GM23338 (cell line): Measurements from ENCODE around the gene PODN. TPM values are rescaled to one million over a fixed set of nuclear protein-coding genes. Genes with fewer than 3 reads are reported as not detected.

Source experiments
- ATAC-seq: fragments of 200-7000 bp; cut with Tn5 transposase; 3 replicates; pipeline ENCODE4 v1.9.1; 2020
- DNase-seq: peaks from one replicate; pipeline ENCODE4 v3.0.0-alpha.2; 2015; ENCODE audit warnings: low spot score
- H2AFZ ChIP-seq: fragments of 200-600 bp; sonication (generic); 2 replicates; pipeline ENCODE4 v1.8.0; 2016; ENCODE audit warnings: antibody characterized with exemption, mild to moderate bottlenecking, moderate library complexity
- H3F3A ChIP-seq: fragments of 200-600 bp; sonication (generic); replicated peaks from 2 replicates; pipeline ENCODE4 v1.8.0; 2017; ENCODE audit warnings: antibody characterized with exemption, mixed run types, low read depth
- H3K27ac ChIP-seq: fragments of 200-600 bp; sonication (generic); 2 replicates; pipeline ENCODE4 v1.6.1; 2016; ENCODE audit warnings: low read depth
- H3K27me3 ChIP-seq: fragments of 200-600 bp; sonication (generic); 2 replicates; pipeline ENCODE4 v1.8.0; 2016; ENCODE audit warnings: mild to moderate bottlenecking, mixed run types, moderate library complexity; ENCODE audit not compliant: insufficient read depth
- H3K36me3 ChIP-seq: fragments of 200-600 bp; sonication (generic); 2 replicates; pipeline ENCODE4 v1.8.0; 2016; ENCODE audit warnings: mild to moderate bottlenecking; ENCODE audit not compliant: insufficient read depth
- H3K4me1 ChIP-seq: fragments of 200-600 bp; sonication (generic); 2 replicates; pipeline ENCODE4 v1.8.0; 2016; ENCODE audit warnings: mild to moderate bottlenecking, moderate library complexity; ENCODE audit not compliant: insufficient read depth
- H3K4me2 ChIP-seq: fragments of 200-600 bp; sonication (generic); 2 replicates; pipeline ENCODE4 v1.7.1; 2017; ENCODE audit warnings: mixed run types
- H3K4me3 ChIP-seq: fragments of 200-600 bp; sonication (generic); 2 replicates; pipeline ENCODE4 v1.6.1; 2016; ENCODE audit warnings: mixed run types
- H3K79me2 ChIP-seq: fragments of 200-600 bp; sonication (generic); replicated peaks from 2 replicates; pipeline ENCODE4 v1.8.0; 2017; ENCODE audit warnings: mild to moderate bottlenecking; ENCODE audit not compliant: insufficient read depth
- H3K9me2 ChIP-seq: fragments of 200-600 bp; sonication (generic); 2 replicates; pipeline ENCODE4 v1.8.0; 2017; ENCODE audit not compliant: insufficient read depth
- H4K20me1 ChIP-seq: fragments of 200-600 bp; sonication (generic); replicated peaks from 2 replicates; pipeline ENCODE4 v1.8.0; 2017; ENCODE audit warnings: mild to moderate bottlenecking; ENCODE audit not compliant: insufficient read depth
- H3K27ac Mint-ChIP-seq: 2 replicates; pipeline ENCODE4 v1.8.0; 2020; ENCODE audit warnings: inconsistent platforms, mild to moderate bottlenecking, moderate library complexity, mixed read lengths
- H3K27me3 Mint-ChIP-seq: 3 replicates; pipeline ENCODE4 v1.8.0; 2022; ENCODE audit warnings: low read depth, mild to moderate bottlenecking, moderate library complexity, mixed read lengths, inconsistent platforms; ENCODE audit not compliant: insufficient read depth, poor library complexity
- H3K36me3 Mint-ChIP-seq: 3 replicates; pipeline ENCODE4 v1.8.0; 2021; ENCODE audit warnings: low read depth, mild to moderate bottlenecking, inconsistent platforms, moderate library complexity, mixed read lengths
- H3K4me1 Mint-ChIP-seq: 3 replicates; pipeline ENCODE4 v1.8.0; 2020; ENCODE audit warnings: mild to moderate bottlenecking, inconsistent platforms, mixed read lengths
- H3K4me3 Mint-ChIP-seq: 3 replicates; pipeline ENCODE4 v1.8.0; 2021; ENCODE audit warnings: moderate library complexity, mild to moderate bottlenecking, inconsistent platforms, mixed read lengths
- H3K9me3 Mint-ChIP-seq: 3 replicates; pipeline ENCODE4 v1.8.0; 2020; ENCODE audit warnings: moderate library complexity, mild to moderate bottlenecking, inconsistent platforms, mixed read lengths
- EZH2 ChIP-seq: fragments of 200-600 bp; sonication (generic); IDR thresholded peaks from one replicate; pipeline ENCODE4 v1.8.0; 2017; ENCODE audit warnings: antibody characterized with exemption, mild to moderate bottlenecking, low read depth; ENCODE audit not compliant: unreplicated experiment
- EZH2phosphoT487 ChIP-seq: fragments of 200-600 bp; sonication (generic); IDR thresholded peaks from one replicate; pipeline ENCODE4 v1.8.1; 2018; ENCODE audit warnings: antibody characterized with exemption; ENCODE audit not compliant: unreplicated experiment
- JUNB ChIP-seq: IDR thresholded peaks from one replicate; pipeline ENCODE4 v1.6.1; 2016; ENCODE audit warnings: antibody characterized with exemption; ENCODE audit not compliant: unreplicated experiment
- NANOG ChIP-seq: IDR thresholded peaks from 2 replicates; pipeline ENCODE4 v1.6.1; 2016; ENCODE audit warnings: antibody characterized with exemption, borderline replicate concordance
- STAT1 ChIP-seq: IDR thresholded peaks from one replicate; pipeline ENCODE4 v1.6.1; 2016; ENCODE audit warnings: antibody characterized with exemption; ENCODE audit not compliant: unreplicated experiment
- ZNF114 ChIP-seq: fragments of 250-450 bp; sonication (Bioruptor Pico); IDR thresholded peaks from 2 replicates; pipeline ENCODE4 v1.5.0; 2020; ENCODE audit warnings: mild to moderate bottlenecking, moderate library complexity
- ZNF331 ChIP-seq: fragments of 250-450 bp; sonication (Bioruptor Pico); IDR thresholded peaks from 2 replicates; pipeline ENCODE4 v1.5.0; 2020; ENCODE audit warnings: low read depth, mild to moderate bottlenecking, moderate library complexity
- polyA plus RNA-seq: library from polyadenylated mRNA; unstranded; fragments of >200 nt; fragmentation: Nextera tagmentation; extraction: Ambion mirVana; gene quantifications from 2 replicates; pipeline ENCODE4 v1.2.1, GENCODE V29; 2016
- total RNA-seq: library from RNA; depleted of rRNA; stranded (reverse); fragments of >200 nt; shearing (Covaris generic); gene quantifications from 2 replicates; pipeline ENCODE4 v1.2.3, GENCODE V29; 2014
- TF ChIP-seq, protein P1 (sequence below): fragments of 250-450 bp; sonication (Bioruptor Pico); IDR thresholded peaks from 2 replicates; pipeline ENCODE4 v1.5.0; 2020; ENCODE audit warnings: mild to moderate bottlenecking, moderate library complexity
- TF ChIP-seq, protein P2 (sequence below), 2 experiments: fragments of 200-600 bp in 1 of 2; sonication (generic) in 1 of 2; conservative IDR thresholded peaks; 2 replicates each; pipeline versions ENCODE4 v1.5.1 to v1.6.1; 2016 to 2017; ENCODE audit warnings: antibody characterized with exemption in 2 of 2, low read depth in 2 of 2, mild to moderate bottlenecking in 2 of 2, moderate library complexity in 1 of 2
- TF ChIP-seq, protein P3 (sequence below): IDR thresholded peaks from one replicate; pipeline ENCODE4 v1.6.1; 2018; ENCODE audit warnings: antibody characterized with exemption; ENCODE audit not compliant: unreplicated experiment

Gene PODN
- total and polyA plus RNA-seq, 2 experiments from 2014 or later: 0.16 to 0.24 TPM

DNA sequence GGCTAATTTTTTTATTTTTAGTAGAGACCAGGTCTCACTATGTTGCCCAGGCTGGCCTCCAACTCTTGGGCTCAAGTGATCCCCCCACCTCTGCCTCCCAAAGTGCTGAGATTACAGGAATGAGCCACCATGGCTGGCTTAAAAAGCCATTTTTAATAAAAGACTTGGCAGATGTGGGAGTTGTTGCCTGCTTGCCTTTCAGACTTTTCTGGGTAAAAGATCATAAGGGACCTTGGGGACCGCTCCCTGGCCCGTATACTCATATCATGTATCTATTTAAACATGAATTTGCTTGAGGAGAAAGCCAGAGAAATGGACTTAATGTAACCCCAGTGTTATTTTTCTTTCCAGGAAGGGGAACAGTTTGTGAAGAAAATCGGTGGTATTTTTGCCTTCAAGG is 23.4 kb upstream of the PODN start:
- no peak for ATAC-seq
- TF ChIP-seq, protein P1, sequence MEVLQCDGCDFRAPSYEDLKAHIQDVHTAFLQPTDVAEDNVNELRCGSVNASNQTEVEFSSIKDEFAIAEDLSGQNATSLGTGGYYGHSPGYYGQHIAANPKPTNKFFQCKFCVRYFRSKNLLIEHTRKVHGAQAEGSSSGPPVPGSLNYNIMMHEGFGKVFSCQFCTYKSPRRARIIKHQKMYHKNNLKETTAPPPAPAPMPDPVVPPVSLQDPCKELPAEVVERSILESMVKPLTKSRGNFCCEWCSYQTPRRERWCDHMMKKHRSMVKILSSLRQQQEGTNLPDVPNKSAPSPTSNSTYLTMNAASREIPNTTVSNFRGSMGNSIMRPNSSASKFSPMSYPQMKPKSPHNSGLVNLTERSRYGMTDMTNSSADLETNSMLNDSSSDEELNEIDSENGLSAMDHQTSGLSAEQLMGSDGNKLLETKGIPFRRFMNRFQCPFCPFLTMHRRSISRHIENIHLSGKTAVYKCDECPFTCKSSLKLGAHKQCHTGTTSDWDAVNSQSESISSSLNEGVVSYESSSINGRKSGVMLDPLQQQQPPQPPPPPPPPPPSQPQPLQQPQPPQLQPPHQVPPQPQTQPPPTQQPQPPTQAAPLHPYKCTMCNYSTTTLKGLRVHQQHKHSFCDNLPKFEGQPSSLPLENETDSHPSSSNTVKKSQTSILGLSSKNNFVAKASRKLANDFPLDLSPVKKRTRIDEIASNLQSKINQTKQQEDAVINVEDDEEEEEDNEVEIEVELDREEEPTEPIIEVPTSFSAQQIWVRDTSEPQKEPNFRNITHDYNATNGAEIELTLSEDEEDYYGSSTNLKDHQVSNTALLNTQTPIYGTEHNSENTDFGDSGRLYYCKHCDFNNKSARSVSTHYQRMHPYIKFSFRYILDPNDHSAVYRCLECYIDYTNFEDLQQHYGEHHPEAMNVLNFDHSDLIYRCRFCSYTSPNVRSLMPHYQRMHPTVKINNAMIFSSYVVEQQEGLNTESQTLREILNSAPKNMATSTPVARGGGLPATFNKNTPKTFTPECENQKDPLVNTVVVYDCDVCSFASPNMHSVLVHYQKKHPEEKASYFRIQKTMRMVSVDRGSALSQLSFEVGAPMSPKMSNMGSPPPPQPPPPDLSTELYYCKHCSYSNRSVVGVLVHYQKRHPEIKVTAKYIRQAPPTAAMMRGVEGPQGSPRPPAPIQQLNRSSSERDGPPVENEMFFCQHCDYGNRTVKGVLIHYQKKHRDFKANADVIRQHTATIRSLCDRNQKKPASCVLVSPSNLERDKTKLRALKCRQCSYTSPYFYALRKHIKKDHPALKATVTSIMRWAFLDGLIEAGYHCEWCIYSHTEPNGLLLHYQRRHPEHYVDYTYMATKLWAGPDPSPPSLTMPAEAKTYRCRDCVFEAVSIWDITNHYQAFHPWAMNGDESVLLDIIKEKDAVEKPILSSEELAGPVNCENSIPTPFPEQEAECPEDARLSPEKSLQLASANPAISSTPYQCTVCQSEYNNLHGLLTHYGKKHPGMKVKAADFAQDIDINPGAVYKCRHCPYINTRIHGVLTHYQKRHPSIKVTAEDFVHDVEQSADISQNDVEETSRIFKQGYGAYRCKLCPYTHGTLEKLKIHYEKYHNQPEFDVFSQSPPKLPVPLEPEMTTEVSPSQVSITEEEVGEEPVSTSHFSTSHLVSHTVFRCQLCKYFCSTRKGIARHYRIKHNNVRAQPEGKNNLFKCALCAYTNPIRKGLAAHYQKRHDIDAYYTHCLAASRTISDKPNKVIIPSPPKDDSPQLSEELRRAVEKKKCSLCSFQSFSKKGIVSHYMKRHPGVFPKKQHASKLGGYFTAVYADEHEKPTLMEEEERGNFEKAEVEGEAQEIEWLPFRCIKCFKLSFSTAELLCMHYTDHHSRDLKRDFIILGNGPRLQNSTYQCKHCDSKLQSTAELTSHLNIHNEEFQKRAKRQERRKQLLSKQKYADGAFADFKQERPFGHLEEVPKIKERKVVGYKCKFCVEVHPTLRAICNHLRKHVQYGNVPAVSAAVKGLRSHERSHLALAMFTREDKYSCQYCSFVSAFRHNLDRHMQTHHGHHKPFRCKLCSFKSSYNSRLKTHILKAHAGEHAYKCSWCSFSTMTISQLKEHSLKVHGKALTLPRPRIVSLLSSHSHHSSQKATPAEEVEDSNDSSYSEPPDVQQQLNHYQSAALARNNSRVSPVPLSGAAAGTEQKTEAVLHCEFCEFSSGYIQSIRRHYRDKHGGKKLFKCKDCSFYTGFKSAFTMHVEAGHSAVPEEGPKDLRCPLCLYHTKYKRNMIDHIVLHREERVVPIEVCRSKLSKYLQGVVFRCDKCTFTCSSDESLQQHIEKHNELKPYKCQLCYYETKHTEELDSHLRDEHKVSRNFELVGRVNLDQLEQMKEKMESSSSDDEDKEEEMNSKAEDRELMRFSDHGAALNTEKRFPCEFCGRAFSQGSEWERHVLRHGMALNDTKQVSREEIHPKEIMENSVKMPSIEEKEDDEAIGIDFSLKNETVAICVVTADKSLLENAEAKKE (CRISPR knock-in tag): no peak
- TF ChIP-seq ZNF331 (CRISPR knock-in tag): no peak
- TF ChIP-seq, protein P2, sequence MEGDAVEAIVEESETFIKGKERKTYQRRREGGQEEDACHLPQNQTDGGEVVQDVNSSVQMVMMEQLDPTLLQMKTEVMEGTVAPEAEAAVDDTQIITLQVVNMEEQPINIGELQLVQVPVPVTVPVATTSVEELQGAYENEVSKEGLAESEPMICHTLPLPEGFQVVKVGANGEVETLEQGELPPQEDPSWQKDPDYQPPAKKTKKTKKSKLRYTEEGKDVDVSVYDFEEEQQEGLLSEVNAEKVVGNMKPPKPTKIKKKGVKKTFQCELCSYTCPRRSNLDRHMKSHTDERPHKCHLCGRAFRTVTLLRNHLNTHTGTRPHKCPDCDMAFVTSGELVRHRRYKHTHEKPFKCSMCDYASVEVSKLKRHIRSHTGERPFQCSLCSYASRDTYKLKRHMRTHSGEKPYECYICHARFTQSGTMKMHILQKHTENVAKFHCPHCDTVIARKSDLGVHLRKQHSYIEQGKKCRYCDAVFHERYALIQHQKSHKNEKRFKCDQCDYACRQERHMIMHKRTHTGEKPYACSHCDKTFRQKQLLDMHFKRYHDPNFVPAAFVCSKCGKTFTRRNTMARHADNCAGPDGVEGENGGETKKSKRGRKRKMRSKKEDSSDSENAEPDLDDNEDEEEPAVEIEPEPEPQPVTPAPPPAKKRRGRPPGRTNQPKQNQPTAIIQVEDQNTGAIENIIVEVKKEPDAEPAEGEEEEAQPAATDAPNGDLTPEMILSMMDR (conservative IDR thresholded peaks at IDR 0.05; ENCODE audit: low read depth in 2 of 2): no peak
- no peak for TF ChIP-seq EZH2
- no peak for TF ChIP-seq NANOG
- TF ChIP-seq ZNF114 (CRISPR knock-in tag): no peak
- no peak for TF ChIP-seq JUNB
- TF ChIP-seq EZH2phosphoT487: no peak
- TF ChIP-seq STAT1: no peak
- TF ChIP-seq, protein P3, sequence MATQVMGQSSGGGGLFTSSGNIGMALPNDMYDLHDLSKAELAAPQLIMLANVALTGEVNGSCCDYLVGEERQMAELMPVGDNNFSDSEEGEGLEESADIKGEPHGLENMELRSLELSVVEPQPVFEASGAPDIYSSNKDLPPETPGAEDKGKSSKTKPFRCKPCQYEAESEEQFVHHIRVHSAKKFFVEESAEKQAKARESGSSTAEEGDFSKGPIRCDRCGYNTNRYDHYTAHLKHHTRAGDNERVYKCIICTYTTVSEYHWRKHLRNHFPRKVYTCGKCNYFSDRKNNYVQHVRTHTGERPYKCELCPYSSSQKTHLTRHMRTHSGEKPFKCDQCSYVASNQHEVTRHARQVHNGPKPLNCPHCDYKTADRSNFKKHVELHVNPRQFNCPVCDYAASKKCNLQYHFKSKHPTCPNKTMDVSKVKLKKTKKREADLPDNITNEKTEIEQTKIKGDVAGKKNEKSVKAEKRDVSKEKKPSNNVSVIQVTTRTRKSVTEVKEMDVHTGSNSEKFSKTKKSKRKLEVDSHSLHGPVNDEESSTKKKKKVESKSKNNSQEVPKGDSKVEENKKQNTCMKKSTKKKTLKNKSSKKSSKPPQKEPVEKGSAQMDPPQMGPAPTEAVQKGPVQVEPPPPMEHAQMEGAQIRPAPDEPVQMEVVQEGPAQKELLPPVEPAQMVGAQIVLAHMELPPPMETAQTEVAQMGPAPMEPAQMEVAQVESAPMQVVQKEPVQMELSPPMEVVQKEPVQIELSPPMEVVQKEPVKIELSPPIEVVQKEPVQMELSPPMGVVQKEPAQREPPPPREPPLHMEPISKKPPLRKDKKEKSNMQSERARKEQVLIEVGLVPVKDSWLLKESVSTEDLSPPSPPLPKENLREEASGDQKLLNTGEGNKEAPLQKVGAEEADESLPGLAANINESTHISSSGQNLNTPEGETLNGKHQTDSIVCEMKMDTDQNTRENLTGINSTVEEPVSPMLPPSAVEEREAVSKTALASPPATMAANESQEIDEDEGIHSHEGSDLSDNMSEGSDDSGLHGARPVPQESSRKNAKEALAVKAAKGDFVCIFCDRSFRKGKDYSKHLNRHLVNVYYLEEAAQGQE: no peak
- Mint-ChIP-seq H3K9me3 (no peaks in the 10 kb centered on the region), H3K36me3 (peaks cover 4% of the 10 kb centered on the region), H3K27me3 (peaks cover 5% of the 10 kb centered on the region), H3K4me3 (no peak overlapping the region), H3K27ac (no peak overlapping the region), H3K4me1 (peaks cover 3% of the 10 kb centered on the region; the same call in 2 of the 3 replicates)
- Histone ChIP-seq H3K27ac (no peak overlapping the region), H2AFZ (no peak overlapping the region), H3K79me2 (no peaks in the 10 kb centered on the region), H3F3A (no peaks in the 10 kb centered on the region), H3K27me3 (no peaks in the 10 kb centered on the region), H3K4me3 (no peak overlapping the region), H4K20me1 (no peaks in the 10 kb centered on the region), H3K9me2 (no peaks in the 10 kb centered on the region), H3K4me2 (no peak overlapping the region), H3K4me1 (peaks cover 10% of the 10 kb centered on the region; the same call in 1 of the 2 replicates), H3K36me3 (0 out of 2 replicates have a peak, but pooled peaks cover 4% of the 10 kb centered on the region)
- no peak for DNase-seq
